Measurements from ENCODE around the gene ZPLD1.

GRCh38 chr3:102410616-102411015 is 24.2 kb upstream of the ZPLD1 start:
- TF ChIP-seq CTCF (conservative IDR thresholded peaks at IDR 0.05) = no peak
- TF ChIP-seq EZH2 (IDR thresholded peaks at IDR 0.05; ENCODE audit: low read depth) = no peak
